ENCODE measurements around the gene OR6X1.
"Not testable (repeated sequence)": the region's sequence is repeated elsewhere in the genome, so short reads cannot be mapped to it uniquely, and the experiment has no call there.

The OR6X1 gene

GRCh38 chr11:123755344-123755743, 1.0 kb upstream of the OR6X1 start:
- DNase-seq (ENCODE audit: extremely low read depth in 1 of 2, low read depth in 1 of 2) = no peak

GRCh38 chr11:123753110-123753509, 1.2 kb downstream of the OR6X1 start:
- DNase-seq (ENCODE audit: extremely low read depth in 1 of 2, low read depth in 1 of 2) = no peak

- DNase-seq (ENCODE audit: extremely low read depth in 1 of 2, low read depth in 1 of 2) = no peak
Observed at GRCh38 chr11:123751781-123752180, 2.5 kb downstream of the OR6X1 start.

GRCh38 chr11:123748349-123748748, 6.0 kb downstream of the OR6X1 start:
- DNase-seq (ENCODE audit: extremely low read depth in 1 of 2, low read depth in 1 of 2) = not testable (repeated sequence)

- DNase-seq (ENCODE audit: extremely low read depth in 1 of 2, low read depth in 1 of 2) = no peak
Observed at GRCh38 chr11:123745764-123746451, 8.4 kb downstream of the OR6X1 start.

- DNase-seq (ENCODE audit: extremely low read depth in 1 of 2, low read depth in 1 of 2) = no peak
Observed at GRCh38 chr11:123742724-123743120, 11.6 kb downstream of the OR6X1 start.

GRCh38 chr11:123742031-123742723, 12.1 kb downstream of the OR6X1 start:
- DNase-seq (ENCODE audit: extremely low read depth in 1 of 2, low read depth in 1 of 2) = no peak

- DNase-seq (ENCODE audit: extremely low read depth in 1 of 2, low read depth in 1 of 2) = peak; percentile 69 to 82
Observed at GRCh38 chr11:123741159-123742030, 12.9 kb downstream of the OR6X1 start, which contains the start of gene ZNF202. TSS of gene ZNF202 (minus strand) at chr11:123741660. CDS start at chr11:123730888, 10,772 bp downstream.

GRCh38 chr11:123740787-123741158, 13.5 kb downstream of the OR6X1 start:
- DNase-seq (ENCODE audit: extremely low read depth in 1 of 2, low read depth in 1 of 2) = no peak

- DNase-seq (ENCODE audit: extremely low read depth in 1 of 2, low read depth in 1 of 2) = no peak
Observed at GRCh38 chr11:123738374-123738773, 15.9 kb downstream of the OR6X1 start.

GRCh38 chr11:123736769-123737168, 17.5 kb downstream of the OR6X1 start:
- DNase-seq (ENCODE audit: extremely low read depth in 1 of 2, low read depth in 1 of 2) = no peak

- no peak for DNase-seq (ENCODE audit: extremely low read depth in 1 of 2, low read depth in 1 of 2)
Observed at GRCh38 chr11:123729602-123730001, 24.7 kb downstream of the OR6X1 start.

GRCh38 chr11:123725995-123726655, 28.2 kb downstream of the OR6X1 start:
- DNase-seq (ENCODE audit: extremely low read depth in 1 of 2, low read depth in 1 of 2) = no peak

- no peak for DNase-seq (ENCODE audit: extremely low read depth in 1 of 2, low read depth in 1 of 2)
Observed at GRCh38 chr11:123719452-123719851, 34.9 kb downstream of the OR6X1 start.

GRCh38 chr11:123718469-123718868, 35.8 kb downstream of the OR6X1 start:
- no peak for DNase-seq (ENCODE audit: extremely low read depth in 1 of 2, low read depth in 1 of 2)

- no peak for DNase-seq (ENCODE audit: extremely low read depth in 1 of 2, low read depth in 1 of 2)
Observed at GRCh38 chr11:123718063-123718462, 36.3 kb downstream of the OR6X1 start.

- DNase-seq (ENCODE audit: extremely low read depth in 1 of 2, low read depth in 1 of 2) = not testable (repeated sequence)
Observed at GRCh38 chr11:123712627-123713026, 41.7 kb downstream of the OR6X1 start.

GRCh38 chr11:123707606-123708205, 46.6 kb downstream of the OR6X1 start:
- DNase-seq (ENCODE audit: extremely low read depth in 1 of 2, low read depth in 1 of 2) = peak; percentile 16 to 32

GRCh38 chr11:123707206-123707605, 47.1 kb downstream of the OR6X1 start:
- DNase-seq (ENCODE audit: extremely low read depth in 1 of 2, low read depth in 1 of 2) = no peak

- DNase-seq (ENCODE audit: extremely low read depth in 1 of 2, low read depth in 1 of 2) = no peak
Observed at GRCh38 chr11:123704341-123704740, 50.0 kb downstream of the OR6X1 start.
